GM13977 (cell line): ENCODE measurements around the gene KPNA2.
"Not testable (repeated sequence)": the region's sequence is repeated elsewhere in the genome, so short reads cannot be mapped to it uniquely, and the experiment has no call there.

Experiments used
- DNase-seq: peaks from one replicate; pipeline ENCODE4 v3.0.0; 2012; ENCODE audit warnings: low spot score
- CTCF ChIP-seq: IDR thresholded peaks from 2 replicates; pipeline ENCODE4 v1.5.1; 2012; ENCODE audit warnings: mild to moderate bottlenecking, control low read depth; ENCODE audit not compliant: insufficient read depth; ENCODE audit errors: extremely low read depth, missing control alignments
- in situ Hi-C: fragments of 300-500 bp; cut with MboI; formaldehyde crosslinking; loops from one replicate; pipeline ENCODE4 v1.12.0; 2022; ENCODE audit warnings: low sequenced_read_pairs, low pct_unique_long_range_greater_than_20kb, mixed read lengths, inconsistent platforms; ENCODE audit not compliant: unreplicated experiment

Gene KPNA2

GRCh38 chr17:68020409-68020756, 15.2 kb upstream of the KPNA2 start:
- TF ChIP-seq CTCF = no peak
- no peak for DNase-seq
- in situ Hi-C loops = no loop called here

GRCh38 chr17:68020791-68021190, 14.7 kb upstream of the KPNA2 start:
- DNase-seq, in situ Hi-C loops: not testable (repeated sequence)

- in situ Hi-C loops = no loop called here
- no peak for DNase-seq
- TF ChIP-seq CTCF = no peak
Observed at GRCh38 chr17:68021963-68022362, 13.6 kb upstream of the KPNA2 start.

- DNase-seq, in situ Hi-C loops: not testable (repeated sequence)
Observed at GRCh38 chr17:68022547-68022946, 13.0 kb upstream of the KPNA2 start.

- DNase-seq = no peak
- TF ChIP-seq CTCF = no peak
- in situ Hi-C loops = no loop called here
Observed at GRCh38 chr17:68029512-68030215, 5.9 kb upstream of the KPNA2 start.

GRCh38 chr17:68033636-68034451, 1.7 kb upstream of the KPNA2 start:
- TF ChIP-seq CTCF = no peak
- DNase-seq = no peak
- in situ Hi-C loops = no loop called here

- in situ Hi-C loops = no loop called here
- no peak for DNase-seq
- TF ChIP-seq CTCF = no peak
Observed at GRCh38 chr17:68034452-68034776, 1.1 kb upstream of the KPNA2 start.
